Measurements from ENCODE around the gene LPCAT3.

The LPCAT3 gene

DNA sequence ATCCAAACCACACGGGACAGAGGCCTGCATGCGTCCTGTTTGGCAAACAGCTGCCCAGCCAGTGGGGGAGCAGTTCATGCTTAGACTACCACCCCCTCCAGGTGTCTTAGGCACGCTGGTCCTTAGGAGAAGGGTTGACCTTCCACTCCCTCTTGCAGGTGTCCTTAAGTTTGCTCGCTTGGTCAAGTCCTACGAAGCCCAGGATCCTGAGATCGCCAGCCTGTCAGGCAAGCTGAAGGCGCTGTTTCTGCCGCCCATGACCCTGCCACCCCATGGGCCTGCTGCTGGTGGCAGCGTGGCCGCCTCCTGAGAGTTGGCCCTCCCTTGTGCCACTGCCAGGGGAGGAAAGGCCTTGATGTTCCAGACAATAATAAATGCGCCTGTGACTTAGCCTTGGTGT is 72.7 kb downstream of the LPCAT3 start:
- Histone ChIP-seq H3K4me3 (ENCODE audit: low read depth, low read length) (no peak overlapping the region; the same call in 1 of the 2 replicates), H3K4me1 (ENCODE audit: control insufficient read depth, insufficient read depth, low read length) (peaks cover 14% of the 10 kb centered on the region), H3K27ac (ENCODE audit: extremely low read depth, low read depth, low read length) (peak overlapping the region; percentile 50), H3K9me3 (ENCODE audit: control insufficient read depth, insufficient read depth, low read depth, low read length) (no peaks in the 10 kb centered on the region), H3K36me3 (ENCODE audit: control insufficient read depth in 2 of 2, insufficient read depth in 1 of 2, low read length in 2 of 2) (peaks cover 0 to 22% of the 10 kb centered on the region in 2 experiments; a peak in 2 of 3 replicates)
- TF ChIP-seq ZNF48 (tag by site-specific recombination; IDR thresholded peaks at IDR 0.05): no peak
- TF ChIP-seq ZBTB7A (tag by site-specific recombination; IDR thresholded peaks at IDR 0.05; ENCODE audit: low read depth): 0 out of 2 replicates have a peak, but pooled peaks have one; percentile 0
- no peak for TF ChIP-seq GLIS1 (tag by site-specific recombination; IDR thresholded peaks at IDR 0.05)
- no peak for TF ChIP-seq SCRT1 (tag by site-specific recombination; IDR thresholded peaks at IDR 0.05; ENCODE audit: borderline replicate concordance)
- no peak for TF ChIP-seq ZSCAN30 (tag by site-specific recombination; IDR thresholded peaks at IDR 0.05)
- TF ChIP-seq CTCF (tag by site-specific recombination; IDR thresholded peaks at IDR 0.05): peak; percentile 22; the same call in 1 of the 2 replicates
- no peak for TF ChIP-seq ZNF174 (tag by site-specific recombination; IDR thresholded peaks at IDR 0.05)
- POLR2A ChIA-PET: interaction anchor here (0.6 to 4.9 kb wide), 25 partner anchors 8 to 411 kb away, joined by 3 to 99 read pairs (median 5); partner anchors contain the start of genes C1RL, CDCA3, GAPDH and LPCAT3
- CTCF ChIA-PET: interaction anchor here (0.6 to 6.8 kb wide), 19 partner anchors 8 to 199 kb away, joined by 3 to 138 read pairs (median 7); partner anchors contain the start of genes C1R and SPSB2

DNA sequence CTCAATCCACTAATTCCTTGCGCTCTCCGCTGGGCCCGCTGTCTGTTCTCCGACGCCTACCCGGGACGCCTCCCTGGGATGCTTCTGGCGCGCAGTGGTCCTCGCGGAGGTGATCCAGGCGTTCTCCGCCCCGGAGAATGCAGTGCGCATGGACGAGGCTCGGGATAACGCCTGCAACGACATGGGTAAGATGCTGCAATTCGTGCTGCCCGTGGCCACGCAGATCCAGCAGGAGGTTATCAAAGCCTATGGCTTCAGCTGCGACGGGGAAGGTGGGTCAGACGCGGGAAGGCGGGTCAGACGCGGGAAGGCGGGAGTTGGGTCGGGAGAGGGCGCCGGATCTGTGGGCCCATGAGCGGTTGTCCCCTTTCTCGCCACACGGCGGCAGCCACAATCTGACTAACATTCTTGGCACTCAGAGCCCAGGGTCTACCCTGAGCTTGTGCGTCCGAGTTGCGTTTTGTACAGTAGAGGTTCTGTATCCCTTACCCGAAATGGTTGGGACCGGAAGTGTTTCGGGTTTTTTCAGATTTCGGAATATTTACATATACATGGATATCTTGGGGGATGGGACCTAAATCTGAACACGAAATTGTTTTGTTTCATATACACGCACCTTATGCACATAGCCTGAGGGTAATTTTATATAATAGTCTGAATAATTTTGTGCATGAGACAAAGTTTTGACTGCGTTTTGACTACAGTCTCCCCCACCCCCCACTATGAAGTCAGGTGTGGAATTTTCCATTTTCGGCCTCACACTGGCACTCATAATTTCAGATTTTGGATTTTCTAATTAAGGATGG is 73.7 kb downstream of the LPCAT3 start:
- Histone ChIP-seq H3K4me1 (ENCODE audit: control insufficient read depth, insufficient read depth, low read length) (peaks cover 14% of the 10 kb centered on the region), H3K27ac (ENCODE audit: extremely low read depth, low read depth, low read length) (peak overlapping the region; percentile 87), H3K4me3 (ENCODE audit: low read depth, low read length) (peak overlapping the region; percentile 61), H3K36me3 (ENCODE audit: control insufficient read depth in 2 of 2, insufficient read depth in 1 of 2, low read length in 2 of 2) (peaks cover 3 to 30% of the 10 kb centered on the region in 2 experiments; a peak in 2 of 3 replicates), H3K9me3 (ENCODE audit: control insufficient read depth, insufficient read depth, low read depth, low read length) (no peaks in the 10 kb centered on the region)
- ChIA-PET POLR2A (interaction anchor here (0.6 to 4.9 kb wide), 35 partner anchors 10 to 255 kb away, joined by 3 to 99 read pairs (median 5); partner anchors contain the start of genes C1RL, CDCA3, CLSTN3 and COPS7A), CTCF (interaction anchor here (0.6 to 6.8 kb wide), 27 partner anchors 9 to 956 kb away, joined by 3 to 138 read pairs (median 6); partner anchors contain the start of genes C1R and C1RL)
- TF ChIP-seq SP7 (tag by site-specific recombination; IDR thresholded peaks at IDR 0.05) (peak; percentile 76), ZNF138 (tag by site-specific recombination; IDR thresholded peaks at IDR 0.05; ENCODE audit: borderline replicate concordance) (no peak), YY1 (tag by site-specific recombination; IDR thresholded peaks at IDR 0.05) (no peak), ZNF416 (tag by site-specific recombination; IDR thresholded peaks at IDR 0.05) (no peak), ZNF768 (tag by site-specific recombination; IDR thresholded peaks at IDR 0.05) (no peak; the same call in 1 of the 2 replicates), TCF7L2 (IDR thresholded peaks at IDR 0.05; ENCODE audit: borderline replicate concordance, low read depth, low read length) (no peak), SP3 (tag by site-specific recombination; IDR thresholded peaks at IDR 0.05) (peak; percentile 78), ZNF785 (tag by site-specific recombination; IDR thresholded peaks at IDR 0.05) (no peak), ZNF394 (tag by site-specific recombination; IDR thresholded peaks at IDR 0.05; ENCODE audit: borderline replicate concordance) (peak; percentile 76), PRDM4 (tag by site-specific recombination; IDR thresholded peaks at IDR 0.05) (no peak), PRDM10 (tag by site-specific recombination; IDR thresholded peaks at IDR 0.05) (peak; percentile 91), MEIS1 (CRISPR knock-in tag; IDR thresholded peaks at IDR 0.05; ENCODE audit: borderline replicate concordance) (no peak), ZNF843 (tag by site-specific recombination; IDR thresholded peaks at IDR 0.05) (peak; percentile 41; the same call in 1 of the 2 replicates), ZBTB1 (tag by site-specific recombination; IDR thresholded peaks at IDR 0.05) (peak; percentile 98), ZNF837 (tag by site-specific recombination; IDR thresholded peaks at IDR 0.05) (no peak), ZNF23 (tag by site-specific recombination; IDR thresholded peaks at IDR 0.05; ENCODE audit: borderline replicate concordance) (no peak), GLIS1 (tag by site-specific recombination; IDR thresholded peaks at IDR 0.05) (peak; percentile 80), ZNF514 (tag by site-specific recombination; IDR thresholded peaks at IDR 0.05) (no peak), SP2 (tag by site-specific recombination; IDR thresholded peaks at IDR 0.05) (peak; percentile 96), ZNF48 (tag by site-specific recombination; IDR thresholded peaks at IDR 0.05) (no peak), FEZF1 (tag by site-specific recombination; IDR thresholded peaks at IDR 0.05) (no peak; the same call in 1 of the 2 replicates)

All from HEK293 (cell line).